GM18861 (cell line): ENCODE results near the gene TCF19.
A peak's percentile ranks its signal among the peaks of the same experiment; 100 is the strongest.
"Not testable (repeated sequence)": the region's sequence is repeated elsewhere in the genome, so short reads cannot be mapped to it uniquely, and the experiment has no call there.

ENCODE experiments used
- ATAC-seq: cut with Tn5 transposase; IDR thresholded peaks from one replicate; pipeline ENCODE4 v1.9.1; 2021; ENCODE audit not compliant: unreplicated experiment

TCF19 gene

GRCh38 chr6:31161216-31162126 lies 3.1 kb downstream of the TCF19 start:
- no peak for ATAC-seq

DNA sequence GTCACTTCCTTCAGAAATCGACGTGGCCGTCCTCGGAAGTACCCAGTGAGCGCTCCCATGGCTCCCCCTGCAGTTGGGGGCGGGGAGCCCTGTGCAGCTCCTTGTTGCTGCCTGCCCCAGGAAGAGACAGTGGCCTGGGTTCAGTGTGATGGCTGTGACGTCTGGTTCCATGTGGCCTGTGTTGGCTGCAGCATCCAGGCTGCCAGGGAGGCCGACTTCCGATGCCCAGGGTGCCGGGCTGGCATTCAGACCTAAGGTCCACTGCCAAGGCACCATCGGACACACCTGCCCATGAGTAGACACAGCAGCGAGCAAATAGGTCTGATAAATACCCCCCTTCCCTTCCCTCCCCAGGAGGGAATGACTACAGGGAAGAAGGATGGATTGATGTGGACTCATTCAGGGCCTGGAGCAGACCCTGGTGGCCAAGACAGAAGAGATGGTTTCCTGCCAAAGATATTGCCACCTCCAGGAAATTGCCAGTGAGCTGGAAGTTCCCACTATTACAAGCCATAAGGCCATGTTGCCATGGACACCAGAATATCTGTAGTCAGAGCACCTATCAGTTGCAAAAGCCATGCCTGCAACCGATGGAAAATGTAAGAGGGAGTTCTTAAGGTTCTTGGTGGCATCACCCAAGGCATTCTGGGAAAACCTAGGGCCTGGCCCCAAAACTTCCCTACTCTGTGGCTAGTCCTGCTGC lies 4.2 kb downstream of the TCF19 start:
- ATAC-seq: no peak

GRCh38 chr6:31163922-31164321 lies 5.5 kb downstream of the TCF19 start:
- ATAC-seq: no peak

DNA sequence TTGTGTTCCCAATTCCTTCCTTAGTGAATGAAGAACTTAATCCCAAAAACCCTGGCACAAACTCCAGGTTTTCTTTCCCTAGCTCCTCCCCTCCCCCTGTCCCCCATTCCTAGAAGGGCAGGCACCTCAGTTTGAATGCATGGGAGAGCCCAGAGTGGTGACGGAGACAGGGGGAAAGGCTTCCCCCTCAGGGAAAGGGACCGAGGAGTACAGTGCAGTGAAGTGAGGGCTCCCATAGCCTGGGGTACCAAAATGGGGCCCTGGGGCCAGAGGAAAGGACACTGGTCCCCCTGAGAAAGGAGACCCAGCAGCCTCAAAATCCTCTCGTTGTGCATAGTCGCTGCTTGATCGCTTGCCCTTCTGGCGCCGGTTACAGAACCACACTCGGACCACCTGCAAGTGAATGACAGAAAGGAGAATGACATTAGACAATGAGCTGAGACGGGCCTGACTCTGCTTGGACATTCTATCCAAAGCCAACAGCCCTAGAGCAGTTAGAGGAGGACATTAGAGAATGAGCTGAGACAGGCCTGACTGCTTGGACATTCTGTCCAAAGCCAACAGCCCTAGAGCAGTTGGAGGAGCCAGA lies 6.2 kb downstream of the TCF19 start:
- ATAC-seq: not testable (repeated sequence)

GRCh38 chr6:31165064-31165832 lies 6.9 kb downstream of the TCF19 start:
- ATAC-seq: peak; percentile 62

- no peak for ATAC-seq
Measured at GRCh38 chr6:31165986-31166385, 7.6 kb downstream of the TCF19 start.

- no peak for ATAC-seq
Measured at GRCh38 chr6:31168606-31169005, 10.2 kb downstream of the TCF19 start.

DNA sequence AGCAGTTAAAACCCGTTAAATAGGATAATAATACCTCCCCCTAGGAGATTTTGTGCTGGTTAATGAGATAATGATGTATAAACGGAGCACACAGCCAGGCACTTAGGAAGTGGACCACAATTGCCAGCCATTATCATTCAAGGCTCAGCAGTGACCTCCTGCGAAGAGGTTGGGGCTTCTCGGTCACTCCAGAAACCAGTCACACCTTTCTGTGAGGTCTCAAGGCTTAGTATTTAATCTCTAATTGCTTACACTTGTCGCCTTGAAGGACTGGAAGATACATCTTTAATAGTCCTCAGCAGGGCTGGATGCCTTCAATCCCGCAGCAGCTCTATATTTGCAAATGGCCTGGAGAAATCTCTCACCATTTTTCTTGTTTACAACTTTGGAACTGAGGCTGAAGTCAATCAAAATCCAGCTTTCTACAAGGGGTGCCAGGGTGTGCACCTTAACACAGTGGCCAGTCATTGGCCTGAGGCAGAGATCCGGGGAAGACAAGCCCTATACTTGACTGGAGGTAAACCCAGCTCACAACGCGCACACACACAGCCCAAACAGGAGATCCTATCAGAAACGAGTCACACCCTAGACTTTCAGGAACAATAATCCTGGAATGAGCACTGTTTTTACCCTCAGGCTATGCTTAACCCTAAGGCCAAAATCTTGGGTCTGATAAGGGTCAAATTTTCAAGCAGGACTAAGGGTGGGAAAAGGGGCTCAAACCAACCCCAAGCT lies 10.9 kb downstream of the TCF19 start:
- ATAC-seq: no peak

DNA sequence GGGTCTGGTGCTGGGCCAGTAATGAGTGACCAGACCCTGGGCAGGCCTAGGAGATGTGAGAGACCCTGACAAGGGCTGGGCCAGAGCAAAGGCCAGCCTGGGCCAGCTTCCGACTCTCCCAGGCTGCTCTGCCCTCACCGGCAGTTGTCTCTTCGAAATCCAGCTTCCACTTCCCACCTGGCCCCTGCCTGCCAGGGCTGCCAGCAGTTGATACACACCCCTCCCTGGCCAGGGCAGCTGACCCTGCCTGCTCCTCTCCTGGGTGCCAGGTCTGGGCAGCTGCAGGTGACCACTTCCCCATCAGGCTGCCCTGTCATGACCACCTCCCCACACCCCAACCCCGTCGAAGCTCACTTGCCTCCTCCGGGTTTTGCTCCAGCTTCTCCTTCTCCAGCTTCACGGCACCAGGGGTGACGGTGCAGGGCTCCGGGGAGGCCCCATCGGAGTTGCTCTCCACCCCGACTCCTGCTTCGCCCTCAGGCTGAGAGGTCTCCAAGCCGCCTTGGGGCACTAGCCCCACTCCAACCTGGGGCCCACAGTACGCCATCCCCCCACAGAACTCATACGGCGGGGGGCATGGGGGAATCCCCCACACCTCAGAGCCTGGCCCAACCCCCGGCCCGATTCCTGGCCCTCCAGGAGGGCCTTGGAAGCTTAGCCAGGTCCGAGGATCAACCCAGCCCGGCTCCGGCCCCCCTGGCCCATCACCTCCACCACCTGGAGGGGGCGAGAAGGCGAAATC lies 11.6 kb downstream of the TCF19 start:
- ATAC-seq: not testable (repeated sequence)

DNA sequence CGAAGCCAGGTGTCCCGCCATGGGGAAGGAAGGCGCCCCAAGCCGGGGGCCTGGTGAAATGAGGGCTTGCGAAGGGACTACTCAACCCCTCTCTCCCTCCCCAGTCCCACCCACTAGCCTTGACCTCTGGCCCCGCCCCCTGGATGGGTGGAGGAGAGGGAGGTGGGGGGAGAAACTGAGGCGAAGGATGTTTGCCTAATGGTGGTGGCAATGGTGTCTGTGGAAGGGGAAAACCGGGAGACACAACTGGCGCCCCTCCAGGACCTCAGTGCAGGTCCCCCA lies 12.2 kb downstream of the TCF19 start, which contains the start of gene POU5F1:
POU5F1 (minus strand) TSS at position 83 of the 282 bp plus-strand sequence; CDS start at position 21, 62 bp downstream.
- ATAC-seq: no peak

DNA sequence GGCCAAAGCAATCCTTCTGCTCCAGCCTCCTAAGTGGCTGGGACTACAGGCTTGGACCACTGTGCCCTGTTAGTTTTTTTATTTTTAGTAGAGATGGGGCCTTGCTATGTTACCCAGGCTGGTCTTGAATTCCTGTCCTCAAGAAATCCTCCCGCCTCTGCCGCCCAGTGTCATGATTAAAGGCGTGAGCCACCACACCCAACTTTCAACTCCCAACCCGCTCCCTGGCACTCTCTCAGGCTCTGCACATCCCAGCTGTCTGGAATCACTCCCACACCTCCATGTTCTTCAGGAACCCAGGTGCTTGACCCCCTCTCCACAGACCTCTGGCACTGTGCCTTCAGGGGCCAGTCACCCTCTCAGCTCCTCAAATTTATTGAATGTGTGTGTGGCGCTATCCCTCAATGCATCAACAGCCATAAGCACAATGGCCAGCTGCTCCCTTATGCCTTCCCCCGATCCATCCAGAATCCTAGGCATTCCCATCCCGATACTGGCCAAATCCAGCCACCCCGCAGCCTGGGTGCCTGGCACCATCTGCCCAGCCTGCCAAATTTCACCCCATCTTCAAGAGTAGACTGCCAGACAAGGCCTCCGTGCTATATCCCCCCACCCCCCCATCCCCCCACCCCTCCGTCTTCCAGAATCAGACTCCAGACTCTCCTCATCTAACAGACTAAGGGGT lies 12.7 kb downstream of the TCF19 start:
- no peak for ATAC-seq

GRCh38 chr6:31171931-31172905 lies 13.8 kb downstream of the TCF19 start:
- no peak for ATAC-seq

- no peak for ATAC-seq
Measured at GRCh38 chr6:31172973-31173384, 14.6 kb downstream of the TCF19 start.

DNA sequence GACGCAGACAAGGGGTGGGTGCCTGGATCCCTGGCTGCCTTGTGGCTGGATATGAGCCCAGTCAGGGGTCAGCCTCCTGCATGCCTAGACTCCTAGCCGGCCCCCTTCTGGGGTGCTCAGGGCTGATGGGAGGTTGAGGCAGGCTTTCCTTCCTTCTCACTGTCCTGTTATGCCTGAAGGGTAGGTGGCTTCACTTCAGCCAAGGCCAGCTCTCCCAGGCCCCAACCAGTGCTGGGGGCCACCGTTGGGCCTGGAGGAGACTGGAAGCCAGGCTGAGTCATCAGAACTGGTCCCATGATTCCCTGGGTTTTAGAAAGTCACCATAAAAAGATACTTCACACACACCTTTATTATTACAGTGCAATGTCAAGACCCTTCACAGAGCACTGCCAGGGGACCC lies 15.0 kb downstream of the TCF19 start:
- ATAC-seq: no peak

DNA sequence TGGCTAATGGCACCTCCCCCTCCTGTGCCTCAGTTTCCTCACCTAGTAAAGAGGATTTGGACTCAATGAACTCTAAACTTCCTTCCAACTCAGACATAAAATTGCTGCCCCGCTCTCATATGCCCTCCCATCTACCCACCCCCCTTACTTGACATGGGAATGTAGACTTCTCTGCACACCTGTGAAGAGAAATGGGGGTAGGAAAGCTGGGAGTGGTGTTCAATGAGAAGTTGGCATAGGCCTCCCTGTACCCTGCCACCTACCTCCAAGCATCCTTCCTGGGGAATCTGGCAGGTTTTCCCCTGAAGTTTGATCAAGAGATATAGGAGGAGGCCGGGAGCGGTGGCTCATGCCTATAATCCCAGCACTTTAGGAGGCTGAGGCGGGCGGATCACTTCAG lies 16.0 kb downstream of the TCF19 start:
- ATAC-seq: no peak

DNA sequence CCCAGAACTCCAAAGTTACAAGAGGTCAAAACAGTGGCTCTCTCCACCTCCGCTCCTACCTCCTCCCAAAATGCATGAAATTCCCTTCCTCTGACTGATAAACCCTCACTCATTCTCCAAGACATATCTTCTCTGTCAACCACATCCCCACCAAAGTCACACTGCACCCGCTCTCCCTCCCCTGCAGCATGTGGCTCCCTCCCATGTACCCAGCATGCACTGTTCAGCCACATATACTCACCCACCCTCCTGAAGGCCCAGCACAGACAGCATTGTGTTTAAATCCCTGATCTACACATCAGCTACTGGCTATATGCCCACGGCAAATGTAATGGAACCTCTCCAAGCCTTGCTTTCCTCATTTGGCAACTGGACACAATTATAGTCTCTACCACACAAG lies 17.6 kb downstream of the TCF19 start:
- no peak for ATAC-seq

DNA sequence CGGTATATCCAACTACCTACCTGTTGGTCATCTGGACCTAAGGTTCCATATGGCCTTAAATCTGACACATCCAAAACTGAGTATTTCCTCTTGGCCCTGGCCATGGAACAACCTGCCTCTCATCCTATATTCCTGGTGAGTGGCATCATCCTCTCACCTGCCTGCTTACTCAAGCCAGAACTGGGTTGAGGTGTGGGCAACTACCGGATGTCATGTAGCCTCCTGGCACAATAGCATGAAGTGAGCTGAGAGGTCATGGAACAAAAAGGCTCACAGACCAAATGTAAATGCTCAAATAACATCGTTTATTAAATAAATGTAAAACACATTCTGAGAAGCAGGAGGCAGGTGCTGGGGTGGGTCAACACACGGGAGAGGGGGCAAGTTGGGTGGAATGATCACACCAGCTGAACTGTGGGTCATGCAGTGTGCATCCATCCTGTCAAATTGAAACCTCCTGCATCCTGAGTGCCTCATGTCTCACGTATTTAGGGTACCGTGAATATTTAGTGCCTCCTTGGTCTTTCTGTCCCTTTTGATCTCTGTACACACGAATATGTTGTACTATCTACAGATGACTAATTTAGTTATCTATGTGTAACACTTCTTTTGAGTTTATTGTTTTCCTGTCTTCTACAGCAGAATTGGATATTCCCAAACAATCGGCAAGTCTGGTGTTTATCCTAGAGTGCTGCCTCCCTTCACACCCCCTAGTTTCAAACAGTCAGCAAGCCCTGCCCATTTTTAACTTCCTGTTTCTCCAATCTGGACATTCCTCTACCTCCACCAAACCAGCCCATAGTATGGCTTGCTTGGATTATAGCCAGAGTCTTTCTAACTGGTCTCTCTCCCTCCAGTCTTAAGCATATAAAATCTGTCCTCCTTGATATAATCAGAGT lies 20.0 kb downstream of the TCF19 start:
- ATAC-seq: no peak
